HEK293T (cell line): ENCODE results near the gene BTNL8.

Experiments
- BHLHE40 ChIP-seq: fragments of 450-650 bp; IDR thresholded peaks from 2 replicates; pipeline ENCODE4 v1.6.1; 2016; ENCODE audit warnings: mild to moderate bottlenecking, moderate library complexity, borderline replicate concordance
- FOXA1 ChIP-seq: fragments of 450-650 bp; IDR thresholded peaks from 2 replicates; pipeline ENCODE4 v1.6.1; 2016; ENCODE audit warnings: mild to moderate bottlenecking
- FOXM1 ChIP-seq: fragments of 450-650 bp; IDR thresholded peaks from 2 replicates; pipeline ENCODE4 v1.6.1; 2017; ENCODE audit warnings: mild to moderate bottlenecking, borderline replicate concordance
- SP1 ChIP-seq: fragments of 450-650 bp; IDR thresholded peaks from 2 replicates; pipeline ENCODE4 v1.6.1; 2017

DNA sequence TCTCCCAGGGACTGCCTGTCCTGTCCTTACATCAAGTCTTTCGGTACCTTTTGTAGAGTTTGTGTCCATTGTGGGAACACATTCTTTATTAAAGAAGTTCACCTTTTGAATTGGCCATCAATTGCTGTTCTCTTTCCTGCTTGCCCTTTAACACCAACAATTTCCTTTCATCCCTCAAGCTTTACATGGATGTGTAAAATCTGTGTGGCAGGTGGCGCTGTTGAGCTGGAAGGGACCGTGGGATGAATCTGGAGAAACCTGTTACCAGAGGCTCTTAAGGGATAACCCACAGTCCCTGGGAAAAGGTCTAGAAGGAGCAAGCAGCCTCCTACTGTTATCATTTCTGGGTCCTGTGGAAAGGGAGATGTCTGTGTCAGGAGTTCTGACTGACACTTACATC lies 30.0 kb upstream of the BTNL8 start:
- no peak for TF ChIP-seq SP1
- no peak for TF ChIP-seq BHLHE40
- no peak for TF ChIP-seq FOXM1
- no peak for TF ChIP-seq FOXA1
